ENCODE measurements around the gene CDH13.

CDH13 gene

GRCh38 chr16:82652826-82653225, 26.1 kb downstream of the CDH13 start:
- Histone ChIP-seq H3K27ac (no peak overlapping the region), H3K4me3 (no peak overlapping the region), H3K4me1 (peaks cover 0 to 40% (median 22%) of the 10 kb centered on the region in 4 donors), H3K9me3 (no peaks in the 10 kb centered on the region), H3K36me3 (no peaks in the 10 kb centered on the region), H3K27me3 (no peaks in the 10 kb centered on the region)
- intact Hi-C loops (cut with DNase I; ENCODE audit: low total_unique reads): no loop called here
- no peak for DNase-seq
- no peak for TF ChIP-seq CTCF (IDR thresholded peaks at IDR 0.05)

GRCh38 chr16:82653550-82654511, 27.1 kb downstream of the CDH13 start:
- H3K4me3 ChIP-seq: no peak overlapping the region
- H3K27ac ChIP-seq: peak overlapping the region in 1 of 2 donors; percentile 15

GRCh38 chr16:82655072-82655714, 28.4 kb downstream of the CDH13 start:
- Histone ChIP-seq H3K4me1 (peaks cover 0 to 46% (median 22%) of the 10 kb centered on the region in 4 donors), H3K9me3 (no peaks in the 10 kb centered on the region), H3K27ac (no peak overlapping the region), H3K27me3 (no peaks in the 10 kb centered on the region), H3K4me3 (no peak overlapping the region), H3K36me3 (no peaks in the 10 kb centered on the region)
- intact Hi-C loops (cut with DNase I; ENCODE audit: low total_unique reads): no loop called here
- DNase-seq: no peak
- no peak for TF ChIP-seq CTCF (IDR thresholded peaks at IDR 0.05)

More at GRCh38 chr16:82653550-82654511, 27.1 kb downstream of the CDH13 start:
- Histone ChIP-seq H3K4me1 (peaks cover 0 to 40% (median 22%) of the 10 kb centered on the region in 4 donors), H3K27me3 (no peaks in the 10 kb centered on the region), H3K36me3 (no peaks in the 10 kb centered on the region), H3K9me3 (no peaks in the 10 kb centered on the region)
- intact Hi-C loops (cut with DNase I; ENCODE audit: low total_unique reads): no loop called here
- no peak for DNase-seq
- no peak for TF ChIP-seq CTCF (IDR thresholded peaks at IDR 0.05)

- Histone ChIP-seq H3K27ac (no peak overlapping the region), H3K4me1 (peaks cover 0 to 46% (median 22%) of the 10 kb centered on the region in 4 donors), H3K9me3 (no peaks in the 10 kb centered on the region), H3K27me3 (no peaks in the 10 kb centered on the region), H3K36me3 (no peaks in the 10 kb centered on the region), H3K4me3 (no peak overlapping the region)
- no peak for TF ChIP-seq CTCF (IDR thresholded peaks at IDR 0.05)
- intact Hi-C loops (cut with DNase I; ENCODE audit: low total_unique reads): no loop called here
- no peak for DNase-seq
These were observed 29.1 kb downstream of the CDH13 start for GRCh38 chr16:82655720-82656490.

- Histone ChIP-seq H3K27me3 (no peaks in the 10 kb centered on the region), H3K36me3 (no peaks in the 10 kb centered on the region), H3K9me3 (no peaks in the 10 kb centered on the region), H3K4me3 (no peak overlapping the region), H3K4me1 (peaks cover 0 to 38% (median 22%) of the 10 kb centered on the region in 4 donors), H3K27ac (no peak overlapping the region)
- TF ChIP-seq CTCF (IDR thresholded peaks at IDR 0.05): no peak
- no peak for DNase-seq
- intact Hi-C loops (cut with DNase I; ENCODE audit: low total_unique reads): no loop called here
These were observed 30.5 kb downstream of the CDH13 start for GRCh38 chr16:82657239-82657638.

Data from tibial artery (tissue), 4 donors.